ENCODE results near the gene VPS39. TPM values are rescaled to one million over a fixed set of nuclear protein-coding genes. Genes with fewer than 3 reads are reported as not detected.

Gene VPS39
- total and polyA plus RNA-seq, 2 donors (not counting 1 experiment from before 2014, with no cell fraction given): 53.7 to 55.5 TPM

GRCh38 chr15:42138411-42138810 is 69.7 kb downstream of the VPS39 start:
- no peak overlapping the region for H3K27ac ChIP-seq (ENCODE audit: insufficient read depth, low read length)
- H4K20me1 ChIP-seq (ENCODE audit: control insufficient read depth, extremely low read depth, insufficient read depth, low read length): no peaks in the 10 kb centered on the region
- no peaks in the 10 kb centered on the region for H3K9me3 ChIP-seq (ENCODE audit: control insufficient read depth, insufficient read depth, low read depth, low read length)
- H3K79me2 ChIP-seq (ENCODE audit: control insufficient read depth, insufficient read depth, low read length): no peaks in the 10 kb centered on the region
- H3K27me3 ChIP-seq (ENCODE audit: control insufficient read depth, insufficient read depth, low read length): peaks cover 18% of the 10 kb centered on the region
- H2AFZ ChIP-seq (ENCODE audit: low read length): no peak overlapping the region
- H3K4me2 ChIP-seq (ENCODE audit: extremely low read depth, insufficient read depth, low read length): no peak overlapping the region
- TF ChIP-seq CTCF (conservative IDR thresholded peaks at IDR 0.05 in 1 of 2, IDR thresholded peaks at IDR 0.05 in 1 of 2; ENCODE audit: low read depth in 1 of 2, low read length in 2 of 2): no peak
- no peak for TF ChIP-seq EZH2 (IDR thresholded peaks at IDR 0.05; ENCODE audit: low read length, missing control alignments)
- DNase-seq (ENCODE audit: low read depth in 2 of 2): no peak
- H3K4me1 ChIP-seq (ENCODE audit: control insufficient read depth, extremely low read depth, insufficient read depth, low read length): no peaks in the 10 kb centered on the region
- H3K36me3 ChIP-seq (ENCODE audit: control insufficient read depth, insufficient read depth, low read length): no peaks in the 10 kb centered on the region
- no peak overlapping the region for H3K9ac ChIP-seq (ENCODE audit: insufficient read depth, low read length)
- no peak overlapping the region for H3K4me3 ChIP-seq (replicated peaks in 1 of 4; ENCODE audit: control extremely low read depth in 1 of 4, insufficient read depth in 1 of 4, low read depth in 3 of 4, low read length in 4 of 4)

GRCh38 chr15:42137461-42138261 is 70.4 kb downstream of the VPS39 start:
- no peaks in the 10 kb centered on the region for H3K79me2 ChIP-seq (ENCODE audit: control insufficient read depth, insufficient read depth, low read length)
- no peaks in the 10 kb centered on the region for H3K36me3 ChIP-seq (ENCODE audit: control insufficient read depth, insufficient read depth, low read length)
- peaks cover 18% of the 10 kb centered on the region for H3K27me3 ChIP-seq (ENCODE audit: control insufficient read depth, insufficient read depth, low read length)
- no peaks in the 10 kb centered on the region for H4K20me1 ChIP-seq (ENCODE audit: control insufficient read depth, extremely low read depth, insufficient read depth, low read length)
- H3K27ac ChIP-seq (ENCODE audit: insufficient read depth, low read length): no peak overlapping the region
- no peak overlapping the region for H3K4me3 ChIP-seq (replicated peaks in 1 of 4; ENCODE audit: control extremely low read depth in 1 of 4, insufficient read depth in 1 of 4, low read depth in 3 of 4, low read length in 4 of 4)
- H3K9ac ChIP-seq (ENCODE audit: insufficient read depth, low read length): no peak overlapping the region
- no peak overlapping the region for H2AFZ ChIP-seq (ENCODE audit: low read length)
- TF ChIP-seq EZH2 (IDR thresholded peaks at IDR 0.05; ENCODE audit: low read length, missing control alignments): no peak
- peak; percentile 43 to 71 for TF ChIP-seq CTCF (conservative IDR thresholded peaks at IDR 0.05 in 1 of 2, IDR thresholded peaks at IDR 0.05 in 1 of 2; ENCODE audit: low read depth in 1 of 2, low read length in 2 of 2)
- no peak overlapping the region for H3K4me2 ChIP-seq (ENCODE audit: extremely low read depth, insufficient read depth, low read length)
- DNase-seq (ENCODE audit: low read depth in 2 of 2): peak; percentile 45 to 65
- no peaks in the 10 kb centered on the region for H3K4me1 ChIP-seq (ENCODE audit: control insufficient read depth, extremely low read depth, insufficient read depth, low read length)
- H3K9me3 ChIP-seq (ENCODE audit: control insufficient read depth, insufficient read depth, low read depth, low read length): no peaks in the 10 kb centered on the region

GRCh38 chr15:42136513-42136912 is 71.6 kb downstream of the VPS39 start:
- no peaks in the 10 kb centered on the region for H3K4me1 ChIP-seq (ENCODE audit: control insufficient read depth, extremely low read depth, insufficient read depth, low read length)
- H3K9ac ChIP-seq (ENCODE audit: insufficient read depth, low read length): no peak overlapping the region
- no peak for DNase-seq (ENCODE audit: low read depth in 2 of 2)
- no peak overlapping the region for H3K27ac ChIP-seq (ENCODE audit: insufficient read depth, low read length)
- no peak overlapping the region for H3K4me2 ChIP-seq (ENCODE audit: extremely low read depth, insufficient read depth, low read length)
- no peaks in the 10 kb centered on the region for H4K20me1 ChIP-seq (ENCODE audit: control insufficient read depth, extremely low read depth, insufficient read depth, low read length)
- H3K27me3 ChIP-seq (ENCODE audit: control insufficient read depth, insufficient read depth, low read length): peaks cover 21% of the 10 kb centered on the region
- TF ChIP-seq CTCF (conservative IDR thresholded peaks at IDR 0.05 in 1 of 2, IDR thresholded peaks at IDR 0.05 in 1 of 2; ENCODE audit: low read depth in 1 of 2, low read length in 2 of 2) (no peak), EZH2 (IDR thresholded peaks at IDR 0.05; ENCODE audit: low read length, missing control alignments) (no peak)
- no peak overlapping the region for H2AFZ ChIP-seq (ENCODE audit: low read length)
- no peaks in the 10 kb centered on the region for H3K36me3 ChIP-seq (ENCODE audit: control insufficient read depth, insufficient read depth, low read length)
- no peaks in the 10 kb centered on the region for H3K79me2 ChIP-seq (ENCODE audit: control insufficient read depth, insufficient read depth, low read length)
- no peak overlapping the region for H3K4me3 ChIP-seq (replicated peaks in 1 of 4; ENCODE audit: control extremely low read depth in 1 of 4, insufficient read depth in 1 of 4, low read depth in 3 of 4, low read length in 4 of 4)
- no peaks in the 10 kb centered on the region for H3K9me3 ChIP-seq (ENCODE audit: control insufficient read depth, insufficient read depth, low read depth, low read length)

All from fibroblast of lung (primary cell).